HL-60 (cell line): ENCODE data around the gene DKK1.

Experiments used
- CTCF ChIP-seq: IDR thresholded peaks from one replicate; pipeline ENCODE4 v1.5.1; 2011; ENCODE audit warnings: low read length, control low read depth, inconsistent platforms; ENCODE audit not compliant: insufficient read depth
- REST ChIP-seq: IDR thresholded peaks from 2 replicates; pipeline ENCODE4 v1.6.1; 2012; ENCODE audit warnings: low read depth; ENCODE audit not compliant: insufficient replicate concordance

GRCh38 chr10:52314822-52315552 is 906 bp downstream of the DKK1 start:
- no peak for TF ChIP-seq CTCF
- no peak for TF ChIP-seq REST
